Measurements from ENCODE around the gene SPACA9. TPM values are rescaled to one million over a fixed set of nuclear protein-coding genes. Genes with fewer than 3 reads are reported as not detected.

The SPACA9 gene
- total RNA-seq, 1 experiment from 2014 or later, result 7.0 TPM

DNA sequence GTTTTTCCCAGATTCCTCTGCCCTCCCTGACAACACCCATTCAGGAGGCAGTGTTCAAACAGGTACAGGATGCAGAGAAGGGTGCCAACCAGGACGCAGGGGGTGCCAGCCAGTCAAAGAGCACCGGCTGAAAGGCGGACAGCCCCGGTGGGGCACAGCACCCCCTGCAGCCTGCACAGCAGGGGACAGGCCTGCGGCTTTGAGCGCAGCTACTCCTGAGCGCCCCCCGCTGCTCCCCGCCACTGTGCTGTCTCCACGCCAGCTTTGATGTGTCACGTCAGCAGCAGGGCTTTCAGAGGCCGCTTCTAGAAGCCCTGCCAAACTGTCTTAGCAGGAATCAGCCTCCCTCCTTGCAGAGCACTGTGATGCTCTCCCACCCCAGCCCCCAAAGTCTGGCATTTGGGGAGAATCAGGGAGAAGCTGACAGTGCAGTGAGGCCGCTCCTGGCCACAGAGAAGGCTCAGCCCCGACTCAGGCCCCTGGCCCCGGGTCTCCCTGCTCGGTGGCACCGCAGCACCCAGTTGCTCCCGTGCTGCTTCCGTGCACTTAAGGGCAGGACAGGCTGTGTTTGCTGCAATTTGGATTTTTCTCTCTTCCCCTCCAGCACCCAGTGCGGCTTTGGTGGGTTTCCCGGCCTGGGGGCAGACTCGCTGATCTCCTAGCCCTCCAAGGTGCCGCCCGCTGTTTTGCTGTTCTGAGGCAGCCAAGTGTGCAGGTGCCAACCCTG lies 20.9 kb upstream of the SPACA9 start:
- Histone ChIP-seq H3K36me3 (no peaks in the 10 kb centered on the region), H3K27me3 (no peaks in the 10 kb centered on the region), H3K9me3 (no peaks in the 10 kb centered on the region), H3K4me3 (no peak overlapping the region)
- DNase-seq, result peak; percentile 41

DNA sequence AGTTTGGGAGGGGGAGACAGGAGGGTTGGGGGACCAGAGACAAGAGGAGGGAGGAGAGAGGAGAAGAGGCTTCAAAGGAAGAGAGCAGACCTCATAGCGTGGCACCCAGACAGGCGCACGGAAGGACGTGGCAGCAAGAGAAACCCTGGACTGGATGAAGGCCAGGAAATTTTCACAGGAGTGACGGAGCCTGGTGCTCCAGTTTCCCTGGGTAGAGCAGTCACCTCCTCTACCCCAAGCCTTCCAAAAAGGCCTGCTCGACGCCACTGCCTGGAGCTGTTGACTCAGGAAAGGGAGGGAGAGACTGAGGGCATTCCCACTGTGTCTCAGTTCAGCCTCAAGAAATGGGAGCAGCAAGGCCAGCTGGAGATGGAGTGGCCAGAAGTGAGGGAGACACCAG lies 19.9 kb upstream of the SPACA9 start:
- Histone ChIP-seq H3K36me3 (no peaks in the 10 kb centered on the region), H3K9me3 (no peaks in the 10 kb centered on the region), H3K27me3 (no peaks in the 10 kb centered on the region), H3K4me3 (no peak overlapping the region)
- no peak for DNase-seq

DNA sequence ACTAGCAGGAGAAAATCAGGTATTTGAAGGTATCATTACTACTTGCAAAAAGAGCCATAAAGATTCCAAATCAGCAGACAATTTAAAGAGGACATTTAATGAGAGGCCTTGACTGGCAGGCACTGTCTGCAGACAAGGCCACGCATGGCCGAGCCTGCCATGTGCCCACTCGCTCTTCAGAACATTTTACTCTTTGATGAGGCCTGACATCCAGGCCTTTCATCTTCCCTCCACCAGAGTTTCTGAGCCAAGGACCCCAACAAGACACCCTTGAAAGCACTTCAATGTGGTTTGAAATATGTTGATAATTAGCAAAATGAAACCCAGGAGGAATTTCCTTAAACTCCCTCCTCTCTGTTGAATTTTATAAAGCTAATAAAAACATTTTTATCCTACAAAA lies 17.0 kb upstream of the SPACA9 start:
- H3K36me3 ChIP-seq, result no peaks in the 10 kb centered on the region
- DNase-seq, result no peak
- no peaks in the 10 kb centered on the region for H3K9me3 ChIP-seq
- no peaks in the 10 kb centered on the region for H3K27me3 ChIP-seq
- H3K4me3 ChIP-seq, result no peak overlapping the region

DNA sequence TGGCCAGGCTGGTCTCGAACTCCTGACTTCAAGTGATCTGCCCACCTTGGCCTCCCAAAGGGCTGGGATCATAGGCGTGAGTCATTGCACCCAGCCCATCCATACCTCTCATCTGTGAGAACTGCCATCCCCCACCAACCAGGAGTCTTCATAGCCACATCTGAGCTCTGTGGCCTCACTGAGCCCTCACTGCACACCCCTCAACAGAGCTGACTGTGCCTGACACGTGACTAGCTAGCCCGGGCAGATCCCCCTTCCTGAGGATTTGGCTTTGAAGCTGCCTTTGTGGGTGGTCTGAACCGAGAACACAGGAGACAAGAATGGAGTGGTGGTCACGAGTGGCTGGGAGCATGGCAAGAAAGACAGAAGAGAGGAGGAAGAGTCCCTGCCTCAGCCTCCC lies 16.2 kb upstream of the SPACA9 start:
- Histone ChIP-seq H3K36me3 (no peaks in the 10 kb centered on the region), H3K27me3 (no peaks in the 10 kb centered on the region), H3K4me3 (no peak overlapping the region), H3K9me3 (no peaks in the 10 kb centered on the region)
- DNase-seq, result no peak

GRCh38 chr9:132863096-132863495 lies 15.6 kb upstream of the SPACA9 start:
- H3K4me3 ChIP-seq, result no peak overlapping the region
- H3K36me3 ChIP-seq, result no peaks in the 10 kb centered on the region
- no peaks in the 10 kb centered on the region for H3K27me3 ChIP-seq
- H3K9me3 ChIP-seq, result no peaks in the 10 kb centered on the region
- no peak for DNase-seq

DNA sequence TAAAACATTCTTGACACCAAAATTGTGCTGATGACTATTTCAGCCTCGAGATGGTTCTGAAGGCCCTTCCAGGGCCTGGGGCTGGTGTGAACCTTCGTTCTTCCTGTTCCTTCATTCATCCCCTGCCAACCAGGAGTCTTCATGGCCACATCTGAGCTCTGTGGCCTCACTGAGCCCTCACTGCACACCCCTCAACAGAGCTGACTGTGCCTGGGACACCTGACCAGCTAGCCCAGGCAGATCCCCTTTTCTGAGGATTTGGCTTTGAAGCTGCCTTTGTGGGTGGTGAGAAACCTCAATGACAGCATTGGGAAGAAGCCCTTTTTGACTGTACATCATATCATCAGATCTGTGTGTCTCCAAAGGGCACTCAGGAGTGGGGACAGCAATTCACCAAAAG lies 14.4 kb upstream of the SPACA9 start:
- Histone ChIP-seq H3K9me3 (no peaks in the 10 kb centered on the region), H3K36me3 (no peaks in the 10 kb centered on the region), H3K4me3 (no peak overlapping the region), H3K27me3 (no peaks in the 10 kb centered on the region)
- DNase-seq, result no peak

- no peak for DNase-seq
- no peaks in the 10 kb centered on the region for H3K36me3 ChIP-seq
- no peak overlapping the region for H3K4me3 ChIP-seq
- H3K27me3 ChIP-seq, result no peaks in the 10 kb centered on the region
- no peaks in the 10 kb centered on the region for H3K9me3 ChIP-seq
Observed at GRCh38 chr9:132864691-132865090, 14.0 kb upstream of the SPACA9 start.

DNA sequence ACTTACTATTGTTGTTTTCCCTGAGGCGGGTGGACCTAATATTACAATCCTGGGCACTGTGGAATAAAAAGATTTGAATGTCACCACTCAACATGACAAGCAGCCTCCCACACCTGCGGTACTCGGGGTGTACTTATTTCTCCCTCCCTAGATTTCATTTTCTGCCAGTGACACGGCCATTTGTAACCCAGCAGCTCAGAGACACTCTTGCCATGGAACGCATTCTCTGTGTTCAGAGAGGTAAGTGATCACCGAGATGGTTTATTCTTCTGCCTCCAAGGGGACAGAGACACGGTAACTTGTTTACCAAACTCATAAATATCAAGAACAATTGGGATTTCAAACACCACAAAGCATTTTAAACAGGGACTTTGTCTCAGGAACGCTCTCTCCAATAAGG lies 11.8 kb upstream of the SPACA9 start:
- H3K4me3 ChIP-seq, result no peak overlapping the region
- H3K36me3 ChIP-seq, result no peaks in the 10 kb centered on the region
- no peaks in the 10 kb centered on the region for H3K9me3 ChIP-seq
- no peaks in the 10 kb centered on the region for H3K27me3 ChIP-seq
- DNase-seq, result no peak

- DNase-seq, result no peak
- no peaks in the 10 kb centered on the region for H3K36me3 ChIP-seq
- H3K27me3 ChIP-seq, result no peaks in the 10 kb centered on the region
- no peaks in the 10 kb centered on the region for H3K9me3 ChIP-seq
- no peak overlapping the region for H3K4me3 ChIP-seq
Observed at GRCh38 chr9:132869266-132869665, 9.4 kb upstream of the SPACA9 start.

DNA sequence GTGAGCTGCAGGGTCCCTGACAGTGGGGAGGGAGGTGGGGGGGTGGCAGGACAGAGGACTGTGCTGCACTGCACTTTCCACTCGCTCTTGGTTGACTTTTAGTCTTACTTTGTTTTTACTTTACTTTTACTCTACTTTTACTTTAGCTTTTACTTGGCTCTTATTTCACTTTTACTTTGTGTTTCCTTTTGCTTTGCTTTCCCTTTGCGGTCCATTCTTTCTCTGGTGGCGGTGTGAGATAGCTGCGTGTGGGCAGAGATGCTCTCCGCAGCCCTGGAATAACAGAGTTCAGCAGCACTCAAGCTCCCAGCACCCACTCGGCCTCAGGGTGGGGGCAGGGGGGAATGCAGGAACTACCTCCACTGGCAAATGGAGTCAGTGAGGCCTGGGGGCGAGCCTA lies 5.3 kb upstream of the SPACA9 start:
- DNase-seq, result no peak
- no peaks in the 10 kb centered on the region for H3K9me3 ChIP-seq
- no peaks in the 10 kb centered on the region for H3K36me3 ChIP-seq
- no peaks in the 10 kb centered on the region for H3K27me3 ChIP-seq
- H3K4me3 ChIP-seq, result no peak overlapping the region

DNA sequence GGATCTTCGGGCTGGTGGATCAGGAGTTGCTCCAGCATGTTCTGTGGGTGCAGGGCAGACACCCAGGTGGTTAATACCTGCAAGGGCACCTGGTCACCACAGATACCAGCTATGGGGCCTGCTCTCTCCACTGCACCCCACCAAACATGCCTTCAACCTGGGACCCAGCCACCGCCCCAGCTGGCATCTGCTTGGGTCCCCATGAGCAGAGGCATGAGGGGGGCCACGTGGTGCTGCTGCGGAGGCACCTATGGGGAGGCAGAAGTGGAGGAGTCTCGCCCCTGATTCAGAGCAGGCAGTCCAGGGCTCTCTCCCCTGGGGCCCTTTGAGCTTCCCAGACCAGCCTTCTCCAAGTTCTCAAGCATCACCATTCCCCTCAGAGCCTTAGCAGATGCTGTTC lies 3.5 kb upstream of the SPACA9 start:
- Histone ChIP-seq H3K4me3 (no peak overlapping the region), H3K27me3 (no peaks in the 10 kb centered on the region), H3K9me3 (no peaks in the 10 kb centered on the region), H3K36me3 (no peaks in the 10 kb centered on the region)
- DNase-seq, result no peak

DNA sequence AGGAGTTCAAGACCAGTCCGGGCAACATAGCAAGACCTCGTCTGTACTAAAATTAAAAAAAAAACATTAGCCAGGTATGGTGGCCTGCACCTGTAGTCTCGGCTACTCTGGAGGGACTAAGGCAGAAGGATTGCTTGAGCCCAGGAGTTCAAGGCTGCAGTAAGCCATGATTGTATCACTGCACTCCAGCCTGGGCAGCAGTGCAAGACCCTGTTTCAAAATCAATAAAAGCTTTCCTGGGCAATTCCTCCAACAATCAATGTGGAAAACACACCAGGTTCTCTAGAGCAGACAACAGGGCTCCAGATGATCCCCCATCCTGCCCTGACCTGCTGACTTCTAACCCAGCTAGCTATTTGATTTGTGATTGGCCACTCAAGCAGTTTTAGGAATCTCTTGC lies 1.8 kb upstream of the SPACA9 start:
- Histone ChIP-seq H3K9me3 (no peaks in the 10 kb centered on the region), H3K4me3 (no peak overlapping the region), H3K27me3 (no peaks in the 10 kb centered on the region), H3K36me3 (no peaks in the 10 kb centered on the region)
- DNase-seq, result no peak

DNA sequence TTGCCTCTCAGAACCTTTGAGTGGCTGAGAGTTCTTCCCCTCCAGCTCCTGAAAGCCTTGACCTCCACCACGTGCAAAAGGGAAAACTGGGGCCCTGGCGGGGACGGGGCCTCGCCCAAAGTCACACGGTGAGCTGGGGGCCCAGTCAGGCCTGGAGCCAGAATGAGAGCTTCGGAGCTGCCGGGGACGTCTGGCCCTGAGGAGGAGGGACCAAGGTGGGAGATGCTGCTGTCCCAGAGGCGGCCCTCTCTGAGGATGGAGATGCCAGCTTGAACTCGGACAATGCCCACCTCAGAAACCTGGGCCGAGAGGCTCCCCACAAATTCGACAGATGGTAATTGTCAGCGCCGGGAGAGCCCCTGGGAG lies 1.3 kb upstream of the SPACA9 start:
- Histone ChIP-seq H3K9me3 (no peaks in the 10 kb centered on the region), H3K36me3 (no peaks in the 10 kb centered on the region), H3K27me3 (no peaks in the 10 kb centered on the region), H3K4me3 (peak overlapping the region; percentile 98)
- no peak for DNase-seq

GRCh38 chr9:132877824-132878694 lies 639 bp upstream of the SPACA9 start, which contains the start of gene AK8:
TSS of gene AK8 (minus strand) at chr9:132878284. CDS start at chr9:132878255, 29 bp downstream.
- peak within 1 kb of the TSS; percentile 98 for H3K4me3 ChIP-seq
- no peaks in the 10 kb centered on the region for H3K9me3 ChIP-seq
- no peaks in the 10 kb centered on the region for H3K27me3 ChIP-seq
- H3K36me3 ChIP-seq, result no peaks in the 10 kb centered on the region
- peak; percentile 72 for DNase-seq

- H3K9me3 ChIP-seq, result no peaks in the 10 kb centered on the region
- H3K27me3 ChIP-seq, result no peaks in the 10 kb centered on the region
- H3K4me3 ChIP-seq, result no peak overlapping the region
- no peaks in the 10 kb centered on the region for H3K36me3 ChIP-seq
- DNase-seq, result no peak
Observed at GRCh38 chr9:132879457-132880323, 992 bp downstream of the SPACA9 start.

- H3K4me3 ChIP-seq, result no peak overlapping the region
- H3K36me3 ChIP-seq, result no peaks in the 10 kb centered on the region
- H3K9me3 ChIP-seq, result no peaks in the 10 kb centered on the region
- DNase-seq, result no peak
- no peaks in the 10 kb centered on the region for H3K27me3 ChIP-seq
Observed at GRCh38 chr9:132880324-132880661, 1.6 kb downstream of the SPACA9 start.

DNA sequence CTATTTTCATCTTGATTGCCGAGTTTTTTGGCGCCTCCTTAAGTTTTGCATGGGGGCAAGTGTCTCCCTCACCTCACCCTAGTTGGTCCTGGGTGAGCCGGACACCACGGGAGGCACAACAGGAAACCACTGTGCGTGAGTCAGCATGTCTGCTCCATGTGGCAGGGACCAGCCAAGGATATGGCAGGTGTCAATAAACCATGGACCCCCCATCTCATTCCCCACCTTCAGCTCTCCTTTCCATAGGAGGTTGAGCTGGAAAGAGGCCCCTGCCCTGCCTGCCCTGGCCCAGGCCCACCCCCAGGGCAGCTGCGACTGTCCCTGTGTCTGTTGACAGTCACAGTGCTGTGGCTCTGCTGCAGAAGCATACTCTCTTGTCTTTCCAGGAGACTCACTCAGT lies 3.1 kb downstream of the SPACA9 start:
- no peaks in the 10 kb centered on the region for H3K27me3 ChIP-seq
- no peak for DNase-seq
- H3K36me3 ChIP-seq, result no peaks in the 10 kb centered on the region
- no peaks in the 10 kb centered on the region for H3K9me3 ChIP-seq
- no peak overlapping the region for H3K4me3 ChIP-seq
